ENCODE data around the gene BAAT. TPM values are rescaled to one million over a fixed set of nuclear protein-coding genes. Genes with fewer than 3 reads are reported as not detected.

The BAAT gene
- total and polyA plus RNA-seq, 2 of the 13 experiments (the other 11 are each of a cell fraction or from before 2014, with no cell fraction given), result 0.71 to 7.9 TPM

DNA sequence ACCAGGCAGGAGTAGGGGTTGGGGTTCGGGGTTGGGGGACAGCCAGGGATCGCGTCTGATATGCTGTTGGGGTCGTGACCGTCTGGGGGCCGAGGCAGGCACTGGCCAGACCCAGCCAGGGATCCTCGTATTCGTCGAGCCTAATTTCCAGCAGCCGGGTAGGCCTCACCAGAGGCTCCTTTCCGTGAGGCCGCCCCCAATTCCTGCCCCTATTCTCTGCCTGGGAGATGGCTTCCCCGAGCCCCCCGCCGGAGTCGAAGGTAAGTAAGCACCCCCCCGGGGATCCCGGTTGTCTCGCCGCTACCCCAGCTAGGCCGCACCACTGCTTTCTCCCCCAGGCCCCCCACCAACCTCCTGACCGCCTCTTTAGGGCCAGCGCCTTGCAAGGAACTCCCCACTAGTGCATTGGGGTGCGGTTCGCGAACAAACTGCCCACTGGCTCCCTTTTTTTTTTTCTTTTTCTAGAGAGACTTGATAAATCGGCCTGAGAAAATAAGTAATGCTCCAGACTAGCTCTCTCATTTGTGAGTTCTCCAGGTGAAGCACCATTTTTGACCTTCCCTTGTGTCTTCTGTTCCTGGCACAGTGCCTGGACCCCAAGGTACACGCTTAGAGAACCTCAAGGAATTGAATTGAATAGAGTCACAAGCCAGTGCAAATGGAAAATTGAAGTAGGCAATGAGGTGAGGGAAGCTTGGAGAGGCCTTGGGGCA is 14.3 kb upstream of the BAAT start (continued):
- peak; percentile 78 for TF ChIP-seq ZFX (CRISPR knock-in tag; IDR thresholded peaks at IDR 0.05; ENCODE audit: low read depth)
- peak; percentile 50; the same call in 1 of the 2 replicates for TF ChIP-seq ZSCAN21 (CRISPR knock-in tag; IDR thresholded peaks at IDR 0.05; ENCODE audit: borderline replicate concordance)
- TF ChIP-seq ZBTB8A (CRISPR knock-in tag; IDR thresholded peaks at IDR 0.05; ENCODE audit: borderline replicate concordance, low read depth), result peak; percentile 47; the same call in 1 of the 2 replicates
- TF ChIP-seq ZNF547 (CRISPR knock-in tag; IDR thresholded peaks at IDR 0.05), result peak; percentile 75; the same call in 1 of the 2 replicates
- peak; percentile 48 for TF ChIP-seq ZNF329 (CRISPR knock-in tag; IDR thresholded peaks at IDR 0.05; ENCODE audit: low read depth)
- TF ChIP-seq ZNF703 (CRISPR knock-in tag; IDR thresholded peaks at IDR 0.05; ENCODE audit: borderline replicate concordance), result peak; percentile 34
- TF ChIP-seq ZNF484 (CRISPR knock-in tag; IDR thresholded peaks at IDR 0.05; ENCODE audit: borderline replicate concordance, low read depth), result 0 out of 2 replicates have a peak, but pooled peaks have one; percentile 42
- TF ChIP-seq HES4 (CRISPR knock-in tag; IDR thresholded peaks at IDR 0.05; ENCODE audit: borderline replicate concordance), result peak; percentile 62; the same call in 1 of the 2 replicates
- TF ChIP-seq SPEN (CRISPR knock-in tag; IDR thresholded peaks at IDR 0.05; ENCODE audit: low read depth), result peak; percentile 18
- TF ChIP-seq, protein P1, sequence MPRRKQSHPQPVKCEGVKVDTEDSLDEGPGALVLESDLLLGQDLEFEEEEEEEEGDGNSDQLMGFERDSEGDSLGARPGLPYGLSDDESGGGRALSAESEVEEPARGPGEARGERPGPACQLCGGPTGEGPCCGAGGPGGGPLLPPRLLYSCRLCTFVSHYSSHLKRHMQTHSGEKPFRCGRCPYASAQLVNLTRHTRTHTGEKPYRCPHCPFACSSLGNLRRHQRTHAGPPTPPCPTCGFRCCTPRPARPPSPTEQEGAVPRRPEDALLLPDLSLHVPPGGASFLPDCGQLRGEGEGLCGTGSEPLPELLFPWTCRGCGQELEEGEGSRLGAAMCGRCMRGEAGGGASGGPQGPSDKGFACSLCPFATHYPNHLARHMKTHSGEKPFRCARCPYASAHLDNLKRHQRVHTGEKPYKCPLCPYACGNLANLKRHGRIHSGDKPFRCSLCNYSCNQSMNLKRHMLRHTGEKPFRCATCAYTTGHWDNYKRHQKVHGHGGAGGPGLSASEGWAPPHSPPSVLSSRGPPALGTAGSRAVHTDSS (CRISPR knock-in tag; conservative IDR thresholded peaks at IDR 0.05), result no peak
- TF ChIP-seq NFATC3 (CRISPR knock-in tag; IDR thresholded peaks at IDR 0.05), result peak; percentile 26; the same call in 1 of the 2 replicates
- peak; percentile 74; the same call in 1 of the 2 replicates for TF ChIP-seq ZNF160 (CRISPR knock-in tag; IDR thresholded peaks at IDR 0.05)
- TF ChIP-seq ATF7-NPFF (CRISPR knock-in tag; IDR thresholded peaks at IDR 0.05; ENCODE audit: low read depth), result no peak
- TF ChIP-seq ZNF782 (CRISPR knock-in tag; IDR thresholded peaks at IDR 0.05; ENCODE audit: borderline replicate concordance), result 0 out of 2 replicates have a peak, but pooled peaks have one; percentile 43
- TF ChIP-seq, protein P2, sequence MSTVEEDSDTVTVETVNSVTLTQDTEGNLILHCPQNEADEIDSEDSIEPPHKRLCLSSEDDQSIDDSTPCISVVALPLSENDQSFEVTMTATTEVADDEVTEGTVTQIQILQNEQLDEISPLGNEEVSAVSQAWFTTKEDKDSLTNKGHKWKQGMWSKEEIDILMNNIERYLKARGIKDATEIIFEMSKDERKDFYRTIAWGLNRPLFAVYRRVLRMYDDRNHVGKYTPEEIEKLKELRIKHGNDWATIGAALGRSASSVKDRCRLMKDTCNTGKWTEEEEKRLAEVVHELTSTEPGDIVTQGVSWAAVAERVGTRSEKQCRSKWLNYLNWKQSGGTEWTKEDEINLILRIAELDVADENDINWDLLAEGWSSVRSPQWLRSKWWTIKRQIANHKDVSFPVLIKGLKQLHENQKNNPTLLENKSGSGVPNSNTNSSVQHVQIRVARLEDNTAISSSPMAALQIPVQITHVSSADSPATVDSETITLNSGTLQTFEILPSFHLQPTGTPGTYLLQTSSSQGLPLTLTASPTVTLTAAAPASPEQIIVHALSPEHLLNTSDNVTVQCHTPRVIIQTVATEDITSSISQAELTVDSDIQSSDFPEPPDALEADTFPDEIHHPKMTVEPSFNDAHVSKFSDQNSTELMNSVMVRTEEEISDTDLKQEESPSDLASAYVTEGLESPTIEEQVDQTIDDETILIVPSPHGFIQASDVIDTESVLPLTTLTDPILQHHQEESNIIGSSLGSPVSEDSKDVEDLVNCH (CRISPR knock-in tag; IDR thresholded peaks at IDR 0.05), result 0 out of 2 replicates have a peak, but pooled peaks have one; percentile 42
- TF ChIP-seq HOXD1 (CRISPR knock-in tag; IDR thresholded peaks at IDR 0.05), result peak; percentile 28; the same call in 1 of the 2 replicates
- TF ChIP-seq, protein P3, sequence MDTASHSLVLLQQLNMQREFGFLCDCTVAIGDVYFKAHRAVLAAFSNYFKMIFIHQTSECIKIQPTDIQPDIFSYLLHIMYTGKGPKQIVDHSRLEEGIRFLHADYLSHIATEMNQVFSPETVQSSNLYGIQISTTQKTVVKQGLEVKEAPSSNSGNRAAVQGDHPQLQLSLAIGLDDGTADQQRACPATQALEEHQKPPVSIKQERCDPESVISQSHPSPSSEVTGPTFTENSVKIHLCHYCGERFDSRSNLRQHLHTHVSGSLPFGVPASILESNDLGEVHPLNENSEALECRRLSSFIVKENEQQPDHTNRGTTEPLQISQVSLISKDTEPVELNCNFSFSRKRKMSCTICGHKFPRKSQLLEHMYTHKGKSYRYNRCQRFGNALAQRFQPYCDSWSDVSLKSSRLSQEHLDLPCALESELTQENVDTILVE (CRISPR knock-in tag; IDR thresholded peaks at IDR 0.05), result 0 out of 2 replicates have a peak, but pooled peaks have one; percentile 7
- no peak for TF ChIP-seq ZNF775 (CRISPR knock-in tag; IDR thresholded peaks at IDR 0.05; ENCODE audit: borderline replicate concordance)
- TF ChIP-seq, protein P4, sequence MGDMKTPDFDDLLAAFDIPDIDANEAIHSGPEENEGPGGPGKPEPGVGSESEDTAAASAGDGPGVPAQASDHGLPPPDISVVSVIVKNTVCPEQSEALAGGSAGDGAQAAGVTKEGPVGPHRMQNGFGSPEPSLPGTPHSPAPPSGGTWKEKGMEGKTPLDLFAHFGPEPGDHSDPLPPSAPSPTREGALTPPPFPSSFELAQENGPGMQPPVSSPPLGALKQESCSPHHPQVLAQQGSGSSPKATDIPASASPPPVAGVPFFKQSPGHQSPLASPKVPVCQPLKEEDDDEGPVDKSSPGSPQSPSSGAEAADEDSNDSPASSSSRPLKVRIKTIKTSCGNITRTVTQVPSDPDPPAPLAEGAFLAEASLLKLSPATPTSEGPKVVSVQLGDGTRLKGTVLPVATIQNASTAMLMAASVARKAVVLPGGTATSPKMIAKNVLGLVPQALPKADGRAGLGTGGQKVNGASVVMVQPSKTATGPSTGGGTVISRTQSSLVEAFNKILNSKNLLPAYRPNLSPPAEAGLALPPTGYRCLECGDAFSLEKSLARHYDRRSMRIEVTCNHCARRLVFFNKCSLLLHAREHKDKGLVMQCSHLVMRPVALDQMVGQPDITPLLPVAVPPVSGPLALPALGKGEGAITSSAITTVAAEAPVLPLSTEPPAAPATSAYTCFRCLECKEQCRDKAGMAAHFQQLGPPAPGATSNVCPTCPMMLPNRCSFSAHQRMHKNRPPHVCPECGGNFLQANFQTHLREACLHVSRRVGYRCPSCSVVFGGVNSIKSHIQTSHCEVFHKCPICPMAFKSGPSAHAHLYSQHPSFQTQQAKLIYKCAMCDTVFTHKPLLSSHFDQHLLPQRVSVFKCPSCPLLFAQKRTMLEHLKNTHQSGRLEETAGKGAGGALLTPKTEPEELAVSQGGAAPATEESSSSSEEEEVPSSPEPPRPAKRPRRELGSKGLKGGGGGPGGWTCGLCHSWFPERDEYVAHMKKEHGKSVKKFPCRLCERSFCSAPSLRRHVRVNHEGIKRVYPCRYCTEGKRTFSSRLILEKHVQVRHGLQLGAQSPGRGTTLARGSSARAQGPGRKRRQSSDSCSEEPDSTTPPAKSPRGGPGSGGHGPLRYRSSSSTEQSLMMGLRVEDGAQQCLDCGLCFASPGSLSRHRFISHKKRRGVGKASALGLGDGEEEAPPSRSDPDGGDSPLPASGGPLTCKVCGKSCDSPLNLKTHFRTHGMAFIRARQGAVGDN (CRISPR knock-in tag; IDR thresholded peaks at IDR 0.05), result peak; percentile 73

All from HepG2 (cell line).